ENCODE results near the gene OR10A4.
"Not testable (repeated sequence)": the region's sequence is repeated elsewhere in the genome, so short reads cannot be mapped to it uniquely, and the experiment has no call there.

Gene OR10A4

GRCh38 chr11:6876325-6876724 is at the start of gene OR10A4:
TSS of gene OR10A4 (plus strand) at chr11:6876625. CDS start at chr11:6876648, 23 bp downstream.
- DNase-seq: no peak

- no peak for DNase-seq
Measured at GRCh38 chr11:6828103-6828502, 48.3 kb upstream of the OR10A4 start.

- no peak for DNase-seq
Measured at GRCh38 chr11:6833356-6833755, 43.1 kb upstream of the OR10A4 start.

GRCh38 chr11:6834021-6834420 is 42.4 kb upstream of the OR10A4 start:
- no peak for DNase-seq

- DNase-seq: no peak
Measured at GRCh38 chr11:6841694-6842093, 34.7 kb upstream of the OR10A4 start.

- no peak for DNase-seq
Measured at GRCh38 chr11:6843670-6844069, 32.8 kb upstream of the OR10A4 start.

- no peak for DNase-seq
Measured at GRCh38 chr11:6844356-6844755, 32.1 kb upstream of the OR10A4 start.

- DNase-seq: no peak
Measured at GRCh38 chr11:6845383-6845782, 31.0 kb upstream of the OR10A4 start, which contains the start of gene OR10A5. TSS of gene OR10A5 (plus strand) at chr11:6845683. CDS start at chr11:6845683, 0 bp downstream.

GRCh38 chr11:6850526-6850925 is 25.9 kb upstream of the OR10A4 start:
- peak; percentile 44 for DNase-seq

- not testable (repeated sequence) for DNase-seq
Measured at GRCh38 chr11:6854801-6855200, 21.6 kb upstream of the OR10A4 start.

GRCh38 chr11:6855971-6856541 is 20.4 kb upstream of the OR10A4 start:
- DNase-seq: no peak

GRCh38 chr11:6856871-6857270 is 19.6 kb upstream of the OR10A4 start:
- DNase-seq: no peak

- DNase-seq: no peak
Measured at GRCh38 chr11:6862961-6863360, 13.5 kb upstream of the OR10A4 start, which contains the start of gene OR10A2. TSS of gene OR10A2 (plus strand) at chr11:6863057. CDS start at chr11:6869755, 6,698 bp downstream.

GRCh38 chr11:6864438-6864837 is 12.0 kb upstream of the OR10A4 start:
- no peak for DNase-seq

GRCh38 chr11:6871278-6871677 is 5.1 kb upstream of the OR10A4 start:
- DNase-seq: no peak

- no peak for DNase-seq
Measured at GRCh38 chr11:6875761-6876160, 664 bp upstream of the OR10A4 start.

- peak; percentile 16 for DNase-seq
Measured at GRCh38 chr11:6876914-6877313, 489 bp downstream of the OR10A4 start.

GRCh38 chr11:6882751-6883150 is 6.3 kb downstream of the OR10A4 start:
- DNase-seq: no peak

- not testable (repeated sequence) for DNase-seq
Measured at GRCh38 chr11:6887711-6888110, 11.3 kb downstream of the OR10A4 start.

- DNase-seq: no peak
Measured at GRCh38 chr11:6888830-6889229, 12.4 kb downstream of the OR10A4 start.

GRCh38 chr11:6889835-6890234 is 13.4 kb downstream of the OR10A4 start:
- no peak for DNase-seq

GRCh38 chr11:6892400-6892799 is 16.0 kb downstream of the OR10A4 start, which contains the start of gene OR2D2:
TSS of gene OR2D2 (minus strand) at chr11:6892500. CDS start at chr11:6892500, 0 bp downstream.
- no peak for DNase-seq

- DNase-seq: no peak
Measured at GRCh38 chr11:6894097-6894496, 17.7 kb downstream of the OR10A4 start.

- no peak for DNase-seq
Measured at GRCh38 chr11:6895010-6895409, 18.6 kb downstream of the OR10A4 start.

GRCh38 chr11:6898911-6899310 is 22.5 kb downstream of the OR10A4 start:
- DNase-seq: no peak
